ENCODE measurements around the gene AGO3.

DNA sequence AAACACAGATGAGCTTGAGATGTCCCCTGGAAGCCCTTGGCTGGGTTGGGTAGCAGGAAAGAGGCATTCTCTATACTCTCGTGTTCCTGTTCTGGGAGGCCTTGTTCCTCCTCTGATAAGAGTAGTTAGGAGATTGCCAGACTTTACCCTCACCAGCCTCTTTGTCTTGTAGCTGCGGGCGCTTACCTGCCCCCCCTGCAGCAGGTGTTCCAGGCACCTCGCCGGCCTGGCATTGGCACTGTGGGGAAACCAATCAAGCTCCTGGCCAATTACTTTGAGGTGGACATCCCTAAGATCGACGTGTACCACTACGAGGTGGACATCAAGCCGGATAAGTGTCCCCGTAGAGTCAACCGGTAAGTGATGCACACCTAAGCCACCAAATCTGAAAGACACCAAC, 42.6 kb upstream of the AGO3 start:
- TF ChIP-seq, protein P1, sequence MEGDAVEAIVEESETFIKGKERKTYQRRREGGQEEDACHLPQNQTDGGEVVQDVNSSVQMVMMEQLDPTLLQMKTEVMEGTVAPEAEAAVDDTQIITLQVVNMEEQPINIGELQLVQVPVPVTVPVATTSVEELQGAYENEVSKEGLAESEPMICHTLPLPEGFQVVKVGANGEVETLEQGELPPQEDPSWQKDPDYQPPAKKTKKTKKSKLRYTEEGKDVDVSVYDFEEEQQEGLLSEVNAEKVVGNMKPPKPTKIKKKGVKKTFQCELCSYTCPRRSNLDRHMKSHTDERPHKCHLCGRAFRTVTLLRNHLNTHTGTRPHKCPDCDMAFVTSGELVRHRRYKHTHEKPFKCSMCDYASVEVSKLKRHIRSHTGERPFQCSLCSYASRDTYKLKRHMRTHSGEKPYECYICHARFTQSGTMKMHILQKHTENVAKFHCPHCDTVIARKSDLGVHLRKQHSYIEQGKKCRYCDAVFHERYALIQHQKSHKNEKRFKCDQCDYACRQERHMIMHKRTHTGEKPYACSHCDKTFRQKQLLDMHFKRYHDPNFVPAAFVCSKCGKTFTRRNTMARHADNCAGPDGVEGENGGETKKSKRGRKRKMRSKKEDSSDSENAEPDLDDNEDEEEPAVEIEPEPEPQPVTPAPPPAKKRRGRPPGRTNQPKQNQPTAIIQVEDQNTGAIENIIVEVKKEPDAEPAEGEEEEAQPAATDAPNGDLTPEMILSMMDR (conservative IDR thresholded peaks at IDR 0.05) = no peak
- no peak for TF ChIP-seq ZFX (IDR thresholded peaks at IDR 0.05)
